Measurements from ENCODE around the gene TM2D3. TPM values are rescaled to one million over a fixed set of nuclear protein-coding genes. Genes with fewer than 3 reads are reported as not detected.

The TM2D3 gene
- total and polyA plus RNA-seq, 2 of the 8 experiments (the other 6 are each of a cell fraction or from before 2014, with no cell fraction given): 26.4 to 28.0 TPM

GRCh38 chr15:101633356-101633755 is 18.8 kb downstream of the TM2D3 start:
- no peak overlapping the region for H3K4ac ChIP-seq (replicated peaks; ENCODE audit: insufficient read length, low read depth, low read length)
- POLR2A ChIA-PET (ENCODE audit: partially characterized antibody): no interaction called here
- H2BK120ac ChIP-seq (replicated peaks; ENCODE audit: low read depth, low read length): no peak overlapping the region
- no peaks in the 10 kb centered on the region for H3K36me3 ChIP-seq (ENCODE audit: control insufficient read depth in 2 of 4, insufficient read depth in 4 of 4, low read length in 3 of 4)
- H3K79me1 ChIP-seq (ENCODE audit: low read depth, low read length): no peaks in the 10 kb centered on the region
- no peak overlapping the region for H4K5ac ChIP-seq (ENCODE audit: insufficient read length, low read depth, low read length)
- CTCF ChIA-PET (ENCODE audit: partially characterized antibody): interaction anchor here (0.8 to 1.7 kb wide), 2 partner anchors 8 to 18 kb away, joined by 3 to 7 read pairs; no protein-coding TSS in a partner anchor
- H2AFZ ChIP-seq (ENCODE audit: low read length): no peak overlapping the region
- H4K8ac ChIP-seq (ENCODE audit: extremely low read depth, insufficient read depth, low read length): no peak overlapping the region
- no peak overlapping the region for H2BK12ac ChIP-seq (ENCODE audit: low read depth, low read length)
- H3K14ac ChIP-seq (ENCODE audit: insufficient read length): no peak overlapping the region
- H2BK5ac ChIP-seq (ENCODE audit: low read depth, low read length): no peak overlapping the region
- no peak overlapping the region for H3K4me2 ChIP-seq (ENCODE audit: insufficient read depth in 1 of 2, low read depth in 2 of 2, low read length in 2 of 2)
- no peak overlapping the region for H3K18ac ChIP-seq (ENCODE audit: extremely low read depth, low read length)
- no peak overlapping the region for H2BK20ac ChIP-seq (ENCODE audit: low read length)
- H3K23me2 ChIP-seq (ENCODE audit: low read depth, low read length): no peaks in the 10 kb centered on the region
- H3K9ac ChIP-seq (replicated peaks in 1 of 4; ENCODE audit: extremely low read depth in 1 of 4, low read depth in 3 of 4, low read length in 3 of 4): no peak overlapping the region
- H3K79me2 ChIP-seq (ENCODE audit: control insufficient read depth in 1 of 2, insufficient read depth in 2 of 2, low read length in 2 of 2): no peaks in the 10 kb centered on the region
- H3K27ac ChIP-seq (ENCODE audit: low read depth, low read length): no peak overlapping the region
- H3K23ac ChIP-seq (ENCODE audit: insufficient read length): no peak overlapping the region
- H3K9me3 ChIP-seq (ENCODE audit: insufficient read depth in 2 of 2, low read depth in 1 of 2, low read length in 1 of 2): no peaks in the 10 kb centered on the region
- FAIRE-seq (no peak), DNase-seq (ENCODE audit: low read depth in 1 of 2, low spot score in 2 of 2) (no peak)
- H3K4me1 ChIP-seq (replicated peaks in 1 of 4; ENCODE audit: control insufficient read depth in 3 of 4, insufficient read depth in 4 of 4, low read length in 3 of 4): no peaks in the 10 kb centered on the region
- no peaks in the 10 kb centered on the region for H3K27me3 ChIP-seq (replicated peaks in 1 of 4; ENCODE audit: control insufficient read depth in 3 of 4, extremely low read depth in 1 of 4, insufficient read depth in 3 of 4, low read length in 3 of 4)
- no peak overlapping the region for H2AK5ac ChIP-seq (ENCODE audit: low read depth, low read length)
- H3K4me3 ChIP-seq (ENCODE audit: extremely low read depth in 1 of 4, insufficient read depth in 2 of 4, low read depth in 3 of 4, low read length in 4 of 4): no peak overlapping the region
- no peaks in the 10 kb centered on the region for H4K20me1 ChIP-seq (replicated peaks in 1 of 2; ENCODE audit: control insufficient read depth in 1 of 2, insufficient read depth in 2 of 2, low read length in 2 of 2)
- H2BK15ac ChIP-seq (ENCODE audit: low read length): no peak overlapping the region
- H4K91ac ChIP-seq (replicated peaks; ENCODE audit: insufficient read length, low read length): no peak overlapping the region
- 85% methylated on average over 3 of the region's 3 CpGs; no CpG with 5 or more reads in 1 of the 2 experiments for WGBS, 2 experiments (ENCODE audit: extremely low coverage in 1 of 2, insufficient coverage in 1 of 2, insufficient read length in 1 of 2, insufficient replicate concordance in 2 of 2, low coverage in 1 of 2, low lambda C conversion rate in 2 of 2, missing lambda C conversion rate in 1 of 2)
- H3K56ac ChIP-seq (replicated peaks; ENCODE audit: insufficient read length, low read depth, low read length): no peak overlapping the region
- TF ChIP-seq EP300 (IDR thresholded peaks at IDR 0.05; ENCODE audit: borderline replicate concordance in 1 of 2, low read depth in 2 of 2, low read length in 2 of 2): no peak
- TF ChIP-seq GABPA (IDR thresholded peaks at IDR 0.05; ENCODE audit: borderline replicate concordance, insufficient read depth, low read length): no peak
- no peak for TF ChIP-seq CBX5 (IDR thresholded peaks at IDR 0.05; ENCODE audit: low read depth, low read length)
- no peak for TF ChIP-seq BACH1 (IDR thresholded peaks at IDR 0.05; ENCODE audit: low read length)
- no peak for TF ChIP-seq USF2 (IDR thresholded peaks at IDR 0.05; ENCODE audit: low read length)
- no peak for TF ChIP-seq EZH2 (IDR thresholded peaks at IDR 0.05; ENCODE audit: low read depth, low read length, severe bottlenecking)
- no peak for TF ChIP-seq CTBP2 (IDR thresholded peaks at IDR 0.05; ENCODE audit: borderline replicate concordance, insufficient read depth, insufficient read length, low read length)
- TF ChIP-seq ATF2 (IDR thresholded peaks at IDR 0.05; ENCODE audit: low read length): no peak
- no peak for TF ChIP-seq SUZ12 (IDR thresholded peaks at IDR 0.05; ENCODE audit: low read length)
- TF ChIP-seq MAX (IDR thresholded peaks at IDR 0.05): no peak
- TF ChIP-seq SP2 (IDR thresholded peaks at IDR 0.05; ENCODE audit: low read length): no peak
